Glomerular endothelial cell (primary cell): ENCODE results near the gene AOAH. TPM values are rescaled to one million over a fixed set of nuclear protein-coding genes. Genes with fewer than 3 reads are reported as not detected.
"Not testable (repeated sequence)": the region's sequence is repeated elsewhere in the genome, so short reads cannot be mapped to it uniquely, and the experiment has no call there.

Experiments used
- DNase-seq: peaks from one replicate; pipeline ENCODE4 v3.0.0-alpha.2; 2011; ENCODE audit warnings: low read depth, low spot score; ENCODE audit errors: extremely low read depth
- total RNA-seq: library from RNA; depleted of rRNA; stranded (reverse); fragments of >200 nt; gene quantifications from 2 replicates; pipeline ENCODE4 v1.2.3, GENCODE V29; 2015

The AOAH gene
- total RNA-seq, 1 donor from 2014 or later = 0.64 TPM

DNA sequence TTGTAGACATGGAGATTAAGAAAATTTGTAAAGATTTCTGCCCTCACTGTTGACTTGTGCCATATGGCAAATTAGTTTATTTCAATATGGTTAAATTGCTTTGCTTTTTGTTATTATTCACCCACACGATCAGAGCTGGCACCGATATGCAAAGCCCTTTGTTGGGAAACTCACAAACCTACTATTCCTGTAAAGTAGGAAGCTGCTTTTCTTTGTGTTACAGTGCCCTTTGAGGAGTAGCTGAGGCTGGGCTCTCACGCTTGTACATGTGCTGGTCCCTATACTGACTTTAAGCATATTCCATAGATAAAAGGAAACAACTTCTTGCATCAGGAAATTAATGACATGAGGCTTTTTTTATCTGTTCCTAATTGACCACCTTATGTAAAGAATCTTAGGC is 17.6 kb upstream of the AOAH start:
- no peak for DNase-seq

DNA sequence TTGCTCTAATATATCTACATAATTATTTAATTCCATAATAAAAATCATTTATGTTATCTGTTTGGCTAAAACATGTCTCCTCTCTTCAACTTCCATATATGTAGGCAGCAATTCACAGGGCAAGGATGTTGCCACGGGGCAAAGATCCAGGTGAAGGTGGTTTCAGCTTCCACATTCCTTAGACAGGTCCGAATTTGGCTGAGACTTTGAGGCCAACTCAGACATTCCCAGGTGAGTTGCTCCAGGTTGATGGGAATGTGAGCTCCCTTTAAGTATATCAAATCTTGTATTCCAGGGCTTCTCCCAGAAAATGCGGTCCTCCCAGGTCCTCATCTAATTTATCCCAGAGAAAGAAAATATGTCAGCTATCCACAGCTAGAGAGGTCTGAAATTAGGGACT is 15.1 kb upstream of the AOAH start:
- DNase-seq = no peak

DNA sequence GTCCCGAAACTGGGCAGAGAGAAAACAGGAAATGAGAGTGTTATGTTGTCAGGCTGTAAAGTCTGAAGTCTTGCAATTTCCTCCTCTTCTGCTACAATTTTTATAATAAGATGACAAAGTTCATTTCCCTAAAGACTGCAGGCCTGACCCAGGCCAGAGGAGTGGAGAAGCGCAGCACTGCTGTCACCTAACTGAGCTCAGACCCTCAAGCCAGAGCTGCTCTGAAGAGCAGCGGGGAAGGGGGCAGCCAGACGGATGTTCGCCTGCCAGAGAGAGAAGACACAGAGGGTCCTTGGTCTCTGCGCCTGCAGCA is 12.6 kb upstream of the AOAH start:
- no peak for DNase-seq

DNA sequence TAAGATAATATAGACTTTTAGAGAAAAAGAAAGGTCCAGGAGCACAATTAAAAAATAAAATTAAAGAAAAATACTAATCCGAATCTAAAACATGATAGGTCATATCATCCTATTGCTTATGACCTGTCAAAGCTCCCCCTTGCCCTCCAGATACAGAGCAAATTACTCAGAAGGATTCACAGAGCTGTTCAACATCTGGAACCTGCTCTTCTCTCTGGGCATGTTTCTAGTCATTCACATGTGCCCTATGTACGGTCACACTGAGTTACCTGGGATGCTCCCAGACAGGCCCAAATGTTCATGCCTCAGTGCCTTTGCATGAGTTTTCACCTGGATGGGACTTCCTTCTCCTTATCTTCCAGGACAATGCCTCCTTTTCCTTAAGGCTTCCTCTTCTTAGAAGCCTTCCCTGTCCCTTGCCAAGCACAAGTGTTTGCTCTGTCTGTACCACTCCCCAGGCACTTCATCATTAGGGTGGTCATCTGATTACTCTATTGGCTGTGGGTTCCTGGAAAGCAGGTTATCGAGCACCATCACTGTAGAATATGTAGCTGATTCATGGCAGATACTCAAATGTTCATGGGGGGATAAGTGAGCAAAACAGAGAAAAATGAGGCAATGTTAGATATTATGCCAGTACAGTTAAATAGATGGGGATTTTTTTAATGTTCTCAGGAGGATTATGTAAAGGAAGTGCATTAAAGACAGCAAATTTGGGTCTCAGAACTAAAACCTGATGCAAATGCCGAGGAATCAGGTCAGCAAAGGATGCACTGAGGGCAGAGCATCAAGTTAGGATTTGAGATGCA is 12.0 kb upstream of the AOAH start:
- no peak for DNase-seq

DNA sequence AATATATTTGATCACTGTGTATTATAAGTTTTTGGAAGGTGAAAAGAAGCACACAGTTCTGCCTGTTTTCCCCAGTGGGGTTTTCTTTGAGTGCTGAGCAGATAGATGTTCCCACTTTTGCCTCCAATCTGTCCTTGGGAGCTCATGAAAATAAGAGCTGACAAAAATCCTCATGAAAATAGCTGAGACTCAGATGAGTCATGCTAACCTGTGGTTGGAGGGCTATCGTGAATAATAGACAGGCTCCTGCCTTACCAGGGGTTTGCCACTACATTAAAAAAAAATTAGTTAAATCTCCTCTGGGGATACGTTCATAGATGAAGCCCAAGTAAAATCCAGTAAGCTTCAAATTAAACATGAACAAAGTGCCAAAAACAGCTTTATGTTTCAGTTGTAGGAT is 10.9 kb upstream of the AOAH start:
- DNase-seq = no peak

DNA sequence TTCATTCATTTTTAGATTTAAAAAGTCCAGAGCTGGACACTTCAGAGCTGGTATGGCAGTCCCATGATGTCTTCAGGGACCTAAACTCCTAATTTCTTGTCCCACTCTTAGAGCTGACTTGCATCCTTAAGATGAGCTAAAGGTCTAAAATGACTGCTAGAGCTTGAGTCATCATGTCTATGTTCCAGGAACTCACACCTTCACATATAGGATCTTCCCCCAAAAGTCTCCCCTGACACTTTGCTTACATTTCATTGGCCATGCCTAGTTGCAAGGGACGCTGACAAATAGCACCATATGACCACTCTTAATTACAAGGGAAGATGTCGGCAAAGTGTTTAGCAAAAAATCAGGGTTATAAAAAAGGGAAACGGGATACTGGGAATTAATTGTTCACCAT is 10.4 kb upstream of the AOAH start:
- no peak for DNase-seq

DNA sequence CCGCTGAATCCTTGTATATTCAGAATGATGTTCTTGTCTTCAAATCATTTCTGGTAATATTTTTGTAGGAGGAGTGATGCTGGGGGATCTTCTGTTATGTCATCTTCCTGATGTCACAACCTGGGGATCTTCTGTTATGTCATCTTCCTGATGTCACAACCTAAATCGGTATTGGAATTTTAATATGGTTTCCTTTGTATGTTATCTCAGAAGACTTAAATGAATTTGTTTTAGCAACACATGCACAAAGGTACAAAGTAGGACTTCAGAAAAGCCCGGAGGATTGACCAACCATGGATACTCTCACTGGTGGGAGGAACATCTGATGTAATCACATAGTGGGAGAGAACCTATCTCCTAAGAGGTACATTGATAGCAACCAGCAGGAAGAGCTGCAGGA is 9.1 kb upstream of the AOAH start:
- no peak for DNase-seq

DNA sequence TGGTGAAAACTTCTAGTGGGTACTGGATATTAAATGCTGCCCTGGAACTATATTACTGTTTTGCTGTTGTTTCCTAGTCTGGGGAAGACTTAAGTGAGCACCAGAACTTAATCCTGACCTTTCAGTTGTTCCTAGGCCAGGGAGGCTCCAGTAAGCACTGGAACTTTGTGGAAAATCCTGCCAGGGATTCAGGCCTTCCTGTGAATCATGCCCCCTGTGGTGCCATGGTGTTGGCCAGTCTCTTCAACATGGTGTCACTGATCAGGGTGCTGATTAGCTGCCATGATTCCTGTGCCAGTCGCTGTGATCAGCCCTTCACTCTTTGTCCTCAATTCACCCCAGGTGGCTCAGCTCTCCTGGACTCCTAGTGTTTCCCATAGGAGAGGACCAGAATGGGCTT is 8.5 kb upstream of the AOAH start:
- no peak for DNase-seq

DNA sequence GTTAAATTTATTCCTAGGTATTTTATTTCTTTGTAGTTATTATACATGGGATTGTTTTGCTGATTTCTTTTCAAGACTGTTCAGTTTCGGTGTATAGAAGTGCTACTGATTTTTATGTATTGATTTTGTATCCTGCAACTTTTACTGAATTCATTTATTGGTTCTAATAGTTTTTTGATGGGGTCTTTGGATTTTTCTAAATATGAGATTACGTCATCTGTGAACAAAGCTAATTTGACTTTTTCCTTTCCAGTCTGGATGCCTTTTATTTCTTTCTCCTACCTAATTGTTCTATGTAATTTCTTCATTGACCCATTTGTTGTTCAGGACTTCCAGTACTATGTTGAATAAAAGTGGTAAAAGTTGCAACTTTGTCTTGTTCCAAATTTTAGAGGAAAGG is 5.8 kb upstream of the AOAH start:
- no peak for DNase-seq

DNA sequence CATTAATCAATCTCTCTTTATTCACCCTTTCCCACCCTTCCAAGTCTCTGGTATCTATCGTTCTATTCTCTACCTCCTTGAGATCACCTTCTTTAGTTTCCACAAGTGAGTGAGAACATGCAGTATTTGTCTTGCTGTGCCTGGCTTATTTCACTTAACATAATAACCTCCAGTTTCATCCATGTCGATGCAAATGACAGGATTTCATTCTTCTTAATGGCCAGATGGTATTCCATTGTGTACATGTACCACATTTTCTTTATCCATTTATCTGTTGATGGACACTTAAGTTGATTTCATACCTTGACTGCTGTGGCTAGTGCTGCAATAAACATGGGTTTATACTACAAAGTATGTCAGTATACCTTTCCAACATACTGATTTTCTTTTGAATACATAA is 3.8 kb upstream of the AOAH start:
- no peak for DNase-seq

DNA sequence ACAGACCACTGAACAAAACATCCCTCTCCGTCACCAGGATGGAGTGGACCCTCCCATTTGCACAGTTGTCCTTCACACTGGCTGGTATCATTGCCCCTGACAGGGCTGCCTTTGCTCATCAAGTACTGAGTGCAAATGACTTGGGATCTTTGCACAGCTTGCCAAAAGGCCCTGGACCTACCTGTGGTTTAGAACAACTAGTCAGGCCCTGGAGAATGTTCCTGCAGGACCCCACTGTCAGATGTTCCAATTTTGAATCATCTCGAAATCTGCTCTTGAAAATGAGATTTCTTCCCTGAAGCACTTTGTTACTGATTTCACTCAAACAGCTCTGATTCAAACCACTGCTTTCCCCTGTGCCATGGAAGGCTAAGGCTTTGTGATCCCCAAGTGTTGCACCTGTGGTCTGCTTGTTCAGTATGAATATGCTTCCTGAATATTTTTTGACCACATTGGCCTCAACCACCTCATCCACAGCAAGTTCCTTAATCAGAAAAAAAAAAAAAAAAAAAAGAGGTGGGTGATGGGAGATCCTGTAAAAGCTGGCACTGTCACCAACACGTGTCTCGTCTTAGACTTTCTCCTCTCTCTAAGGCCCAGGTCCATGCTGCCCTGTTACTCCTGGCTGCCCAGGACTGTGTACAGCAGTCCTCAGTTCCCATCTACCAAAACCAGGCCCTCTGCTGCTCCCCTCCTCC is 2.7 kb upstream of the AOAH start:
- no peak for DNase-seq

DNA sequence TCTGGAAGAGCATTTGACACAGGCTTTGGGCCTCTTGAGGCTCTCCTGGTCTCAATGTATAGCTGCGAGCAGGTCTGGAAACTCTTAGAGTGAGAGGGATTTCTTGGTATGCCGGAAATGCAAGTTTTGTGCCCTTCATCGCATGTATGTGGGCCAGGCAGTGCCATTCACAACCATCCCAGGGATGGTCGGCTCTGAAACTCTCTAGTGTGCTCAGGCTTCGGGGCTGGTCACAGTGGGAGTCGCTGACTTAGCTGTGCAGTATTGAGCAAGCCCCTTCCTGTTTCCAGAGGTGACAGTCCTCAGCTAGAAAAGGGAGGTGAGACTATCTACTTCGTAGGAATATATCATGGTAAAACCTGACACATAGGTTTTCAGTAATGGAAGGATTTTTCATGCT is 2.0 kb upstream of the AOAH start:
- no peak for DNase-seq

DNA sequence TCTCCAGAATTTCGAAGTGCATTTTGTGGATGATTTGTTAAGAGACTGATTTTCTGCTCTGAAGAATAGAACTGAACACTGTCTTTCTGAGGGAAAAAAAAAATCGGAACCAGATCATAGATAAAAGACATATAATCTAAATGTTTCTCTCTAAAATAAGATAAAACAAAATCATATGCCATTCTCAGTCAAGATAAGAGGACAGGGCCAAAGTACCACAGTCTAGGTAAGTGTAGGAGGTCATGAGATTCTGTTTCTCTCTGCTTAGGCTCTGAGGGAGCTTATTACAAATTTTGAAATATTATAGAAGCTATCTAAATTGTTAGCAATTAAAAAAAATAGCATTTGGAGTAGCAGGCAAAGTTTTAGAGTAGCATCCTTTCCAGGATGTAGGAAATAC is 702 bp upstream of the AOAH start:
- DNase-seq = no peak

DNA sequence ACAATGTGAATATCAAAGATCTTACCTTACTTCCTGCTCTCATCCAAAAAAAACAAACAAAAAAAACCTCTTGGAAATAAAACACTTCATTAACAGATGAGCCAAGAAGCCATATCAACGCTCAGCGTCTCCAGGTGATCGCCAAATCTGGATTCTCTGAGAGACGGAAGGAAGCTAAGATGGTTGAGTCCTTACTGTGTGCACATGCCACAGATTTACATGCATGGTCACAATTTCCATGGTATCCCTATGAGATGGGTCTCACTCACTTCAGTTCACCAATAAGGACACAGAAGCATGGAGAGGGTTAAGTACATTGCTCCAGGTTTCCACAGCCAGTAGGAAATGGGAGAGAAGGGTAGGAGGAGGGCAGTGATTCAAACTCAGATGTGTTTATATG is 1.0 kb downstream of the AOAH start:
- DNase-seq = no peak

DNA sequence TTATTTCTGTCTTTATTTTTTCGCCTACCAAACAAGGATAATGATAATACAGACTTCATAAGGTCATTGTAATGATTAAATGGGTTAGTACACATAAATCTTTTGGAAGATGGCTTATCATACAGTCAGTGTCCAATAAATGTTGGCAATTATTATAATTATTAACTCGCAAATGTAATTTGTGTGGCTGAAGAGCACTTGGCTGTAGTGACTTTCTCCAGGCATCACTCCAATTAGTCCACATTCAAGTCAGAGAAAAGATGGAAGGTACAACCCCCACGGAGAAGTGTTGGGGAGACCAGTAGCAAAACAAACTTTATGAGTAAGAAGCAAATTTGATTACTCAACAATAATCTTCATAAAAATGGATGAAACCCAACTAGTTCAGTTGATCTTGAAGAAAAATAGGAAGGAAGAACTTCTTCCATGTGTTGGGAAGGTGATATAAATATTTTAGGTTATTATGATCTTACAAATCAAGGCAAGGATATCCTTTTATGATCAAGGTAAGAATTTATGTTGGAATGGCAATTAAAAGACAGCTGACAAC is 5.1 kb downstream of the AOAH start:
- no peak for DNase-seq

DNA sequence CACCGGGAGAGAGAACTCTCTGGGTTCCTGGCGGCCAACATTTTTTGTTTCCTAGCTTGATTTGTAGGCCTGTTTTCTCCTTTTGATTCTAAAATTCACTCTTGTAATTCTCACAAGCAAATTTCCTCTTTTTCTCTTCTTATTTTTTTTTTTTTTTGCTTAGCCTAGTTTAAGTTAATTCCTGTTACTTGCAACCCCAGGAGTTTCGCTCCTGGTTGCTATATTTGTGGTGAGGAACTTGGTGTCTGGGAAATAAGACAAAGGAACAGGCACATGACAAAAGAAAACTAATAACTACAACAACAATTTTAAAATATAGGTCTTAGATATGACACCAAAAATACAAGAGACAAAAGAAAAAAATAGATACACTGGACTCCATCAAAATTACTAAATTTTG is 6.7 kb downstream of the AOAH start:
- DNase-seq = no peak

DNA sequence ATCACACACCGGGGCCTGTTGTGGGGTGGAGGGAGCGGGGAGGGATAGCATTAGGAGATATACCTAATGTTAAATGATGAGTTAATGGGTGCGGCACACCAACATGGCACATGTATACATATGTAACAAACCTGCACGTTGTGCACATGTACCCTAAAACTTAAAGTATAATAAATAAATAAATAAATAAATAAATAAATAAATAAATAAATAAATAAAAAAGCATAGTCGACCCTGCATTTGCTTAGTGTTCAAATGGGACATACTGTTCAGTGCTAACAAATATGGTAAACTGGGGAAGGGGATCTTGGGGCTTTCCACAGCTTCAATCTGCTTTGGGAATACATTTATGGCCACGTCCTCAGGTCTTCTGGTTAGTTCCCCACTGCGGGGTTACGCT is 7.5 kb downstream of the AOAH start:
- DNase-seq = not testable (repeated sequence)

DNA sequence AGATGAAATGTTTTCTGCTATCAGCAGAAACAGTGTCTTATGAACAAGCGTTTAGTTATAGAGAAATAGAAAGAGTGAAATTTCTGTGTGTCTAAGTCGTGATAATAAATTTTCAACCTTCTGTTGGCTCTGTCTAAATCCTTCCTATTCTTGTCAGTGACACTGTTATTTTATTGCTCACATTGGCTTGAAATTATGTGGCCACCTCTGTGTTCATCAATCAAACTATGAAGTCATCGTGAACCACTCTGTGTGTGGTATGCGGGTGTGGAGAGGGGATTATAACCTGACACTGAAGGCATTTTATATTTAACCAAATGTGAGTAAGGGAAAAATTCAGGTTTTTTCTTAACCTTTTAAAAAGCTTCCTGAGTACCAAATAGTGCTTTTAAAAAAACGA is 12.3 kb downstream of the AOAH start:
- DNase-seq = no peak

DNA sequence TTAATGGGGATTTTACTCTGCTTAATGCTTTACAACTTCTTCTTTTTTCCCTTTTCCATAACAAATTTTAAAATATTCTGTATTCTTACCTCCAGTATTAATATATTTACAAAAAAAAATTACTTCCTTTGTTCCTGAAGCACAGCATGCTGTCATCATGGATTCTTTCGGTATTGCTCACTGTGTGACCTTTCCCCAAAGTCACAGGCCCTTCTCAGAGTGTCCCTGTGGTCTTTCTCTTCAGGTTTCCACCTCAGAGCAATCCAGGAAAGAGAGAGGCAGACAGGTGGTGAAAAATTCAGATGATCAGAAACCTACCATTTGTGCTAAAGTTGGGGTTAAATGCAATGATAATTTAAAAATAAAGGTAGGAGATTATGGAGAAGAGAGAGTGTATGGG is 13.0 kb downstream of the AOAH start:
- no peak for DNase-seq

DNA sequence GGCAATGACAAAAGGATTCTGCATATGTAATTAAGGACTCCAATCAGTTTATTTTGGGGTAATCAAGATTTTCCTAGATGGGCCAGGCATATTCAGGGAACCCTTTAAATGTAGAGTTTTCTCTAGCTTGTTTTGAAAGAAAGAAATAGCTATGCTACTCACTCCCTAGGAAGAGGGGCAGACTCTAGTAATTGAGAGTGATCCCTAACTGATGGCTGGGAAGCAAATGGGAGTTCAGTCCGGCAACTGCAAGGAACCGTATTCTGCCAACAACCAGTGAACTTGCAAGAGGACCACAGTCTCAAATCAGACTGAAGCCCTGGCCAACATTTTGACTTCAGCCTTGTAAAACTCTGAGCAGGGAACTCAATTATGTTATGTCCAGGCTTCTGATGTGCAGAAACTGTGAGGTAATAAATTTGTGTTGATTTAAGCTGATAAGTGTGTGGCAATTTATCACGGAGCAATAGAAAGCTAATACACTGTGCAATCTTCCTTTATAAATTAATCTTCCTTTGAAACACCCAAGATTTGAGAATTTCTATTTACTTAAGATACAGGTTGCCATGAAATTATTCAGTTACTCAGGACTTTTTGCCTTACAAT is 14.0 kb downstream of the AOAH start:
- no peak for DNase-seq

DNA sequence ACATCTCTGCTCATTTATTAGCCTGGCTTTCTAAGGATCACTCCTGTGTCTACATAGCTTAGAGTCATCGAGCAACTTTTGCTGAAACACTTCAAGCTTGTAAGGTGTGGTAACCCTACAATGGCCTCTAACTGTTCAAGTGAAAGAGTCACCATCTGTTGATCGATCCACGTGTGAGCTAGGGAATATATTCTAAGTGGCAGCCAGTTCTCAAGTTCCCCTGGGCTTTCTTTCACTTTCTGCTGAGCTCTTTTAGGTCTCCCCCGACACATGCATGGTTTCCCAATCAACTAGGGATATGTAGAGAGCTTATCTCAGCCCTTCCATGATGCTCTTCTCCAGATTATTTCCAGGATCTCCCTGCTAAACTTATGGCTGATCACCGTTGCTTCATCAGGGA is 15.5 kb downstream of the AOAH start:
- no peak for DNase-seq

DNA sequence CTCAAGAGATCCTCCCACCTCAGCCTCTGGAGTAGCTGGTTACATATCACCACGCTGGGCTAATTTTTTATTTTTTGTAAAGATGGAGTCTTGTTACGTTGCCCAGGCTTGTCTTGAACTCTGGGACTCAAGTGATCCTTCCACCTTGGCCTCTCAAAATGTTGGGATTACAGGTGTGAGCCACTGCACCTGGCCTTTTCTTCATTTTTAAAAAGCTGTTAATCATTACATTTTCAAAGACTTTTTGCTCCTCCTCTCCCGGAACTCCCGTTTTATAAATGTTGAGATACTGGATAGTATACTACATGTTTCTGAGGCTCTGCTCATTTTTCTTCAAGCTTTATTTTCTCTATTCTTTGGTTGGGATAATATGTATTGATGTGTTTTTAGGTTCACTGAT is 16.4 kb downstream of the AOAH start:
- no peak for DNase-seq
